Measurements from ENCODE around the gene RPL10.

The RPL10 gene
- total RNA-seq: 1,092 to 1,841 (median 1,383) reads per million in 4 experiments

DNA sequence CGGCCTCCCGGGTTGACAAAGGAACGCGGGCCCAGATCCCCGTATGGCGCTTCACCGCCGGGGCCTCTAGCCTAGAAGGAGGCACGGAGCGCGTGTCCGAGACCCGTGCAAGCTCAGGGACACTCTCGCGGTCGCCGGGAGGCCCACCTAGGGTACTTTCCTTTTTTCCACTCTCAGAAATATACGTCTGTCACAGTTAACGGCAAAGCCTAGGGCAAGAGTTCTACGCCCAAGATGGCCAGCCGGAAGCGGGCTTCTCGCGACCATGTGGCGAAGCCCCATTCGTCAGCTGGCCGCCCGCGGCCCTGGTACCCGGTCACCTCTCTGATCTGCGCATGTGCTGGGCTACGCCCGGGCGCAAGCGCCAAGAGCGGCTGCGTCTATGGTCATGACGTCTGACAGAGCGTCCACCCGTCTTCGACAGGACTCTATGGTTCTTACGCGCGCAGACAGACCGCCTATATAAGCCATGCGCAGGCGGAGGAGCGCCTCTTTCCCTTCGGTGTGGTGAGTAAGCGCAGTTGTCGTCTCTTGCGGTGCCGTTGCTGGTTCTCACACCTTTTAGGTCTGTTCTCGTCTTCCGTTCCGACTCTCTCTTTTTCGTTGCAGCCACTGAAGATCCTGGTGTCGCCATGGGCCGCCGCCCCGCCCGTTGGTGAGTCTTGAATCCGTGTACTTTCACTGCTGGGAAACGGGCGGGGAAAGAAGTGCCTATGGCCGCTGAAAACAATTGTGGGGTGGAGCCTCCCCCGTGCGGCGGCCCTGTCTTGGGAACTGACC, at the start of gene RPL10:
TSS of gene RPL10 (plus strand) at position 490 of the 780 bp plus-strand sequence. CDS start at position 633, 143 bp downstream.
- DNase-seq: peak; percentile 77

DNA sequence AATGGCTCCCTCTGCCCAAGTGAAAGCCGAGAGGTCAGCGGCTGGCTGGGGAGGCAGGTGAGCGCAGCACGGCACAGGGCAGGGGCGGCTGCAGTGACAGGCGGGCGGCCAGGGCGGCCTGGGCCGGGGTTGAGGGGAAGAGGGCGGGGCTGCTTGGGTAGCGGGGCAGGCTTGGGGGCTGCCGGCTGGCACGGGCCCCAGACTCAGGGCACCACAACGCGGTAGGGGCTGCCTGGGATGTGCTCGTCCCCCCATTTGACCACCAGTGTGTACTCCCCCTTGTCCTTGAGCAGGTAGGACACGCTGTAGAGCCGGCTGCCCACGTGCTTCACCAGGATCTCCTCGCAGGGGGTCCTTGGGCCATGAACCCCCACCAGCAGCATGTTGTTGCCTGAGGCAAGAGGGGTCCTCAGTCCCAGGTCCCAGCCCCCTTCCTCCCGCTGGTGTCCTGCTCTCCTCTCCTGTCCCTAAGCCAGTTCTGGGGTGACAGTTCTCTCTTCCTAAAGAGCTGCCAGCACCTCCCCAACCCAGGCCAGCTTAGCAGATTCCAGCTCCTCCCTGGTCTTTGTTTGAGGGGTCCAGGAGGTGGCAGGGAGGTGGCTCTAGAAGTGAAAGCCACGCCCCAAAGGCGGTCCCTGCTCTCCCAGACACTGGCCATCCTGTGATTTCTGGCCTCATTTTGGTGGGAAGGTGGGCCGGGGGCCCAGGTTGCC, 49.4 kb upstream of the RPL10 start:
- no peak for DNase-seq

DNA sequence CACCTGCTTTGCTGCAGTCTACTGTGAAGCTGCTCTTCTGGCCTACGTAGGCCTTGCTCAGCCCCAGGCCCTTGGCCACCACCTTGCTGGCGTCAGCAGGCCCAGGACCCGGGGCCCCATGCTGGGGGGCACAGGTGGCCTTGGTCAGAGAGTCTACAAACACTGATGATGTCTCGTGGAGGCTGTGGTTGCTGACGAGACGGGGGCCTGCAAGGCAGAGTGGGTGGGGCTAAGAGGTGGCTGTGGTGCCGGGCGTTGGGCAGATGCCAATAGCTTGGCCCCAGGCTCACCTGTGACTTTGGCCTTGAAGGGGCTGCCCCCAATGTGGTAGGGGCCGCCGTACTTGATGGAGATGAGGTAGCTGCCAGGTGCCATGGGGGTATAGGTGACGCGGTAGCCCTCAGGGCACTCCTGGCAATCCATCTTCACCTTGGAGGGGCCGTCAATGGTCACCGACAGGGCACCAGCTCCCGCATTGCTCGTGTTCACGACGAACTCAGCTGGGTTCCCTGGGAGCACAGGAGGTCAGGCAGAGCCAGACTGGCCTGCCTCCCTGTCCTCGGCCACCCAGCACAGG, 48.7 kb upstream of the RPL10 start:
- DNase-seq: no peak

DNA sequence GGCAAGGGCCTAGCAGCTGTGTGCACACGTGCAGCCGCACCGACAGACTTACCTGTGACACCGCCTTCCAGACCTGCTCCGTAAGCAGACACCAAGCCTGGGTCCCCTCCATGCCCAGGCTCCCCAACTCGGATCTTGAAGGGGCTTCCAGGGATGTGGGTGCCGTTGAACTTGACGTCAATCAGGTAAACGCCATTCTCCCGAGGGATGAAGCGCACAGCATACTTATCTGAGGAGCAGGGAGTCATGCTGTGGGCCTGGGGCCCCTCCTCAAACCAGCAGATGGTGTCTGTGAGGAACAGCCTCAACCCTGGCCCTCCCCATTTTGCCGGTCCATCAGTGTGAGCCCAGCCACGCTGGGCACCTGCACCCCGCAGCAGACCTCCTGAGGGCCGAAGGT, 48.2 kb upstream of the RPL10 start:
- no peak for DNase-seq

DNA sequence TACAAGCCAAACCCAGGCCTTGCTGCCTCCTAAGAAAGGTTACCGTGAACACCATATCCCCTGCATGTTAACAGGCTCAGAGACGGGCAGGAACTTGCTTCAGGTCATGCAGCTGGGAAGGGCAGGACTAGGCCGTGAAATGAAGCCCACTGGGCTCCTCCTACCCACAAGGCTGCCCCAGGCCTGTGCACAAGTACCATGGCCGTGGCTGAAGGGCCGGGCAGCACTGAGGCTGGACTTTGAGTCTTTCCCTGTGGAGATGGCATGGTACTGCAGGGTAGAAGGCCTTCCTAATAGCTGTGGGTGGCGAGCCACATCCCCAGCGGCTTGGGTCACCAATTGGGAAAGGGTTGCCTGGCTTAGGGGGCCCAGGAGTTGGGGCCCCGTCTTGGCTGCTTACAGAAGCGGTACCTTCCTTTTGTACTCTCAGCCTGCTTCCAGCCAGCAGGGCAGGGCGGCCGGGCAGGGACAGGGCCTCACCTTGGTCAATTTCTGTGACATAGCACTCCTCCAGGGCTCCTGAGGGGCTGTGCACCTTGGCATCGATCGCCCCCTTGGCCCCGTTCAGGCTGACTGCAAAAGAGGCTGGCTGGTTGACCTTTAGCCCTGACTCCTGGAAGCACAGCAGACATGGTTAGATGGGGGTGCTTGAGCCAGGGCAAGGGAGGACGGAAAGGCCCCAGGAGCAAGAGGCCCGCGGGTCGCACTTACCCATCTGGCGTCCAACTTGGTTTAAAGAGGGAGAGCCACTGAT, 47.6 kb upstream of the RPL10 start:
- no peak for DNase-seq

DNA sequence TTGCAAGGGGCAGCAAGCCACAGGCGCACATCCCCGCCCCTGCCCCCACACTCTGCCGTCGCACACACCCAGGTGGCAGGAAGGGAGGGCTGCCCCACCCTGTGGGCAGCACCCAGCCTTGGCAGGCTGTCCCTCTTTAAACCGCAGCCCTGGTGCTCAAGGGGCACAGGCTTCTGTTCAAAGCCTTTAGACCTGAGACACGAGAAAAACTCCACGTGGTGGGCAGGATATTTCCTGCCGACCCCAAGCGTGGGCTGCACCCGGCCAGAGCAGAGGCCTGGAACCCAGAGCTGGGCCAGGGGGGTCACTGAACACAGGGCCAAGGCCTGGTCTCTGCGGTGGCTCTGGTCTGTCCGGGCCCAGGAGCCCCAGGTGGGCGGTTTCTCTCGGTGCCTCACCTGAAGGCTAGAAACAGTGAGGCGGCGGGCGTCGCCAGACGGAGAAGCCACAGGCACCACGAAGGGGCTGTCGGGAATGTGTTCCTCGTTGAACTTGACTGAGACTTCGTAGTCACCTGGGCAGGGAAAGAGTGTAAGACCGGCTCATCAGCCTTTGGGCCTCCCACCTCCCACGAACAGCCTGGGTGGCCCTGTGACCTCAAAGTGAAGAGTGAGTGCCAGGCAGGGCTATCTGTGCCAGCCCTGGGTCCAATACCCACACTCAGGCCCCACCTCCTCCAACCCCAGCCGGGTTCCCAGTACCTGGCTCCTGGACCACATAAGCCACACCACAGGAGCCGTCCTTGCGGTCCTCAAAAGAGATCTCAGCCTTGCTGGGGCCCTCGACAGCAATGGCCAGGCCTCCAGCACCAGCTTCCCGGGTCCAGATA, 46.8 kb upstream of the RPL10 start:
- no peak for DNase-seq

DNA sequence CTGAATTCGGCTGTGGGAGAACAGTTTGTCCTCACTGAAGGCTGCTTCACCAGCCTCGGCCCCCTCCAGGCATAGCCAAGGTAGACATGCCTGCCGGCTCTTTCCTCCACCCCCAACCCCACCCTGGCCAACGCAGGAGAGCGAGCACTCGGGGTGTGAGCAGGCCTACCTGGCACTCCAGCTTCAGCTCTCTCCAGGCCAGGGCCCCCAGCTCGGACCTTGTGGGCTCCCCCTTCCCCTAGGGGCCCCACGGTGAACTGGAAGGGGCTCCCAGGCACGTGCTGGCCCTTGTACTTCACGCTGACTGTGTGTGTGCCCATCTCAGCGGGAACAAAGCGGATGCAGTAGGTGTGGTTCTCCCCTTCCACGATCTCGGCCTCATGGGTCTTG, 46.2 kb upstream of the RPL10 start:
- DNase-seq: no peak

DNA sequence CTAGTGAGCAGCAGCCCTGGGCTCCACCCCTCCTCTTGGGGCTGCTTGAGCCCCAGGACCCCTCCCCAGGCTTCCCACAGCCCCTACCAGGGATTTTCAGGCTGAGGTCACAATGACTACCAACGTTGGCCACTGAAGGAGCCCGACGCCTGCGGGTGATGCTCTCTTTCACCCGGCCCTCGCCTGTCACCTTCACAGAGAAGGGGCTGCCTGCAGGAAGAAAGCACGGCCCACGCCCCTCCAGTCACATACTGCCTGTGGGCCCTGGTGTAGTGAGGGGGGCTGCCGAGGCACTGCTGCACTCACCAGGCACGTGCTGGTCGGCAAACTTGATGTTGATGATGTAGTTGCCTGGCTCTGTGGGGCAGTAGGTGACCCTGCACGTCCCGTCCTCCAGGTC, 45.7 kb upstream of the RPL10 start:
- DNase-seq: no peak

DNA sequence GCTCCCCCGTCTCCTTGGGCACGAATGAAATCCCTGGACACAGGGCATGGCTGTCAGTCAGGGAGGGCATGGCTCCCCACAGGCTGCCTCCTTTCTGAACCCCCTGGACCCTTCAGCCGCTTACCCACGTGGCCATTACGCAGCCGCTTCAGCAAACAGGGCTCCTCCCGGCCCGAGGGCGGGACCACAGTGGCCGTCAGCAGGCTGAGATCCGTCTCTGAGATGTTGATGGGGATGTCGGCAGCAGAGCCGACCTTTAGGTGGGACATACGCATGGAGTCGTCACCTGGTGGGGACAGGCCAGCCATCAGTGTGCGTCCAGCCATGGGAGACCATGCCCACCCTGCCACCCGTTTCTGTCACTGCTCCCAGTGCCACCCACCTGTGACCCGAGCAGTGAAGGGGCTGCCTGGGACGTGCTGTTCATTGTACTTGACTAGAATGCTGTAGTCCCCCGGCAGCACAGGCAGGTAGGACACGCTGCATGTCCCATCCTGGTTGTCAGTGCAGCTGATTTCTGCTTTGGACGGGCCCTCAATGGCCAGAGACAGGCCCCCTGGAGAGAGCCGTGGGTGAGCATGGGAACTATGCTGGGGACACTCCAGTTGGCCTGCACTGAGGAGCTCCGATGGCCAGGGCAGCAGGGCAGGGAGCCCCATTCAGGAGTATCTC, 44.9 kb upstream of the RPL10 start:
- no peak for DNase-seq

DNA sequence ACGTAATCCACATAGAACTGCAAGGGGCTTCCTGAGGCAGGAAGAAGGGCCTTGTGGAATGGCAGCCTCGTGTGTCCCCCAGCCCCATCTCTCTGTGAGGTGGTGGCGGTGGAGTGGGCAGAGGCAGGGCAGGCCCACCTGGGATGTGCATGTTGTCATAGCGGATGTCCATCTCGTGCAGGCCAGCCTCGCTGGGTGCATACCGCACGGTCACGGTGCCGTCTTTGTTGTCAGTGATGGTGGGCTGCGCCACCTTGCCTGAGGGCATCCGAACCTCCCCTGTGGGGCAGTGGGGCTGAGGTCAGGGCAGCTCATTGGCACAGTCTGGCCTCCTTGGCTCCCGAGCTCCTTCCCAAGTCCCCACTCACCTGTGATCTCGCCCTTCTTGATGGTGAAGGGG, 44.2 kb upstream of the RPL10 start:
- DNase-seq: no peak

DNA sequence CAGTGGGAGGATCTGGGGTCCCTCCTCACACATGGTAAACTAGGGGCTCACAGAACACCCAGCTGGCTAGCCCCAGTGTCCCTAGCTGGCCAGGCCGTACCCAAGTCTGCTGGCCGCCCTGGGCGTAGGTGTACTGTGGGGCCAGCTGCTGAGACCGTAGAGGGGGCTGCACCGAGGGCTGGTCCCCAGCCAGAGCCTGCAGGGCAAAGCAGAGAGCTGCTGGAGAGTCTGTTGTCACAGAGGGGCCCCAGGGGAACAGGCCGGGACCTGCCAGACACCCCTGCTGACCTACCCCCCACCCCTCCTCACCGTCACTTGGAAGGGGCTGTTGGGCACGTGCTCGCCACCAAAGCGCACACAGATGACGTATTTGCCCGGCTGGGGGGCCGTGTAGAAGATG, 43.7 kb upstream of the RPL10 start:
- DNase-seq: no peak

DNA sequence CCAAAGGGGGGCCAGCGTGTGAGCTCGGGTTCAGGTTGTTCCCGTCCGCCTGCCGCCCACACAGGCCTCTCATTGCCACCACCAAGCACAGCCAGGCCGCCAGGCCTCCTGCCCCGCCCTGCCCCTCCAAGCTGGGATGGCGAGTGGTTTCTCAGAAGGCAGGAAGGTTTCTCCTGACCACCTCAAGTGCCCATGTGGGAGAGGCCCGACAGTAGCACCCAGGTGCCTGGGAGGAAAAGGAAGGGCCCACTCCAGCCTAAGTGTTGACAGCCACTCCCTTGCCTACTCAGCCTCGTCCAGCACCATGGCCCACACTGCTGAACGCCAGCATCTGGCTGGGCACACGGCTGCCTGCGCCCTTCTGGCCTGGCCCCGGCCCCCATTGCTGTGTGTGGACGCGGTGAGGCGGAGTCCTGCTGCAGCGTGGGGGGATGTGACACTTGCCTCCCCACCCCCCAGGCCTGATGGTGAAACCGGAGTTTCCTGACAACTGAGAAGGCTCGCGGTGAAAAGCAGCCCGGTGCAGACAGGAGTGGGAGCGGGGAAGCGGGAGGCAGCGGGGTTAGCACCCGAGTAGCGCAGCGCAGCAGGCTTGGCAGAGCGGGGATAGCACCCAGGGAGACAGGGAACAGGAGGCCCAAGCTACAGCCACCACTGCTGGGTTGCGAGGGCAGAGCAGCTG, 42.9 kb upstream of the RPL10 start:
- DNase-seq: no peak

DNA sequence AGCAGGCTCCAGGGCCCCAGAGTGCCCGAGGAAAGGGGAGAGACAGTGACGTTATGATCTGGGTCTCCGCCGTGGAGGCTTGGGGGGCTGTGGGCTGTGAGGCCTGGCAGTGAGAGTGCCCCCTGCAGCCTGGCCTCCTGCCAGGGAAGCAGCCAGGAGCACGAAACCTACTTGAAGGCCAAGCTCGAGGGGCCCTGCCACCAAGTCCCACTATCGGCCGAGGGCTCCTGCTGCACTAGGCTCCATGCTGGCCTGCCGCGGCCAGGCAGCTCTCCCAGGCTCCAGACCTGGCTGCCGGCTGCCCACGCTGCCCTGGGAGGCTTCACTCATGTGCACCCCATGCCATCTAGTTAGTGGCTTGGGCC, 42.4 kb upstream of the RPL10 start:
- DNase-seq: no peak

DNA sequence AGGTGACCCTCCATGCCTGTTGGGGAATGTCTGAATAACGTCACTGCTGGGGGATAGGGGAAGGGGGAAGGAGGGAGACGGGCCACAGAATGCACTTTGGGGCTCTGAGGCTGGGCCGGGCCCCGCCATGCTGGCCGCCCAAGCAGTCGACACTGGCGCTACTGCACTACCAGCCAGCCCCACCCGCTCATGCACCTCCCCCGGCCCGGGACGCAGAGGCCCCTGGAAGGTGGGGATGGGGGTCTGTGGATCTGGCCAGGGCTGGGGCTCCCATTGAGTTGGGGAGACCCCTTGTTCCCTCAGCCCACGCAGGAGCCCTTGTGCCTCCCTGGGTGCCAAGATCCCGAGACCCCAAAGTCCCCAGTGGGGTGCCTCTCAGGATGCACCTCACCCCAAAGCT, 41.6 kb upstream of the RPL10 start:
- DNase-seq: no peak

DNA sequence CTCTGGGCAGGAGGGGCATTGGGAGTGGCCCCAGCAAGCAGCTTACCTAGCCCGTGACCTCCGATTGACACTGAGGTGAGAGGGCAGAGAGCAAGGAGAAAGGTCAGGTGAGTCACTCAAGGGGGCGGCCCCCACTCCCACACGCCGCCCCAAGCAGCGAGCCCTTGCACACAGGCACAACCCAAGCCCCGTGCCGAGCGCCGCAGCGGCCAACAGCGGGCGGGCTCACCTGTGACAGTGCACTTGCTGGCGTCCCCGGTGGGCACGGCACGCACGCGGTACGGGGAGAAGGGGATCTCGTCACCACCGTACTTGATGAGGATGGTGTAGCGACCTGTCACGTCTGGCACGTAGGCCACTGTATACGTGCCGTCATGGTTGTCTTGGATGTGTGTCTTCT, 41.0 kb upstream of the RPL10 start:
- no peak for DNase-seq

DNA sequence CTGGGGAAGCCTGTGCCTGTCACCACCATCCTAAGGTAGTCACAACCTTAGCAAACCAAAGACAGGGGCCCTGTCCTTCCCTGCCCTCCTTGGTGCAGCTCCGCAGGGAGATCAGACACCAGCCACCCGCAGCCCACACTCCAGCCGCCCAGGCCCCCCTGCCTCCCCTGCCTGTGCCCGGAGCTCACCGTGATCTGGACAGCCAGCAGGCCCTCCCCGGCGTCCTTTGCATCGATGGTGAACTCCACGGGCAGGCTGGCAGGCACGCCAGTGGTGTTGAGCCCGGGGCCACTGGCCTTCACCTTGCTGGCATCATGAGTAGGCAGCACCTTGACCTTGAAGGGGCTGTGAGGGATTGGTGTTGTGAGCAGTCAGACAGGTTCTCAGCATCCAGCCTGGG, 40.2 kb upstream of the RPL10 start:
- no peak for DNase-seq

DNA sequence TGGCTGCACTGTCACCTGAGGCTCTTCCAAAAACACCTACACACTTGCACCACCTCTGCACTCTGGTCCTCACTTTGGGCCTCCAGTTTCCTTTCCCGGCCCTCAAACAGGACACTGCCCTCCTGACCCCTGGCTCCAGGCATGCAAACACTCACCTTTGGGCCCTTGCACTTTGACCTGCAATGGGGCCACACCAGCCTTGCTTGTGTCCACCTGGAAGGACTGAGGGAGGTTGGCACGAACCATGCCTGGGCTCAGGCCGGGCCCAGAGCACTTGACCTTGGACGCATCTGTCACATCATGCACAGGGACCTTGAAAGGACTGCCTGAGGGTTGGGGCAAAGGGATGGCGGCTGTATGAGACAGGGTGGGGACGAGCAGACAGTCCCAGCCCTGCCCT, 39.3 kb upstream of the RPL10 start:
- DNase-seq: no peak

DNA sequence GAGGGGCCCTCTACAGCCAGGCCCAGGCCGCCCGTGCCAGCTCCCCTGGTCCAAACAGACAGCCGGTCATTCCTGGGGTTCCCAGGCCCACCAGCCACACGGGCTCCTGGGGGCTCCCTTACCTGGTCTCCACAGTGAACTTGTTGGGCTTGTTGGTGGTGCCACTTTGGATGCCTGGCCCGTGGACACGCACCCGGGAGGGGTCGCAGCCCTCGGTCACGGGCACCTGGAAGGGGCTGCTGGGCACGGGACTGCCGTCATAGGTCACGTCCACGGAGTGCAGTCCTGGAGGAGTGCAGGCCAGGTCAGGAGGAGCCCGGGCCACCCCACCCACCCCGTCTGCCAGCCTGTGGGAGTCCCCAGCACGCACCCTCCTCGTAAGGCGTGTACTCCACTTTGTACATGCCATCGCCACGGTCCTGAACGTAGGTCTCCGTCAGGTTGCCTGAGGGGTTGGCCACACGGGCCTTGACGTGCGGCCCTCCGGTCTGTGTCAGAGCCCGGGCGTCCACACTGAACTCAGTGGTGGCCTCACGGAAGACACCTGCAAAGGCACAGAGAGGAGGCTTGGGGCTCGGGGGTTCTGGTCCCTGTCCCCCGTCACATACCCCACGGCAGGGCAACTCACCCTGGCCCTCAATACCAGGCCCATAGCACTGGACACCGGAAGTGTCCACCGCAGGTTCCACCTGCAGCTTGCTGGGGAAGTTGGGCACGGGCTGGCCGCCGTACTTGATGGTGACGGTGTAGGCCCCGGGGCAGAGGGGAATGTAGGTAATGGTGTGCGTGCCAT, 38.6 kb upstream of the RPL10 start:
- no peak for DNase-seq

DNA sequence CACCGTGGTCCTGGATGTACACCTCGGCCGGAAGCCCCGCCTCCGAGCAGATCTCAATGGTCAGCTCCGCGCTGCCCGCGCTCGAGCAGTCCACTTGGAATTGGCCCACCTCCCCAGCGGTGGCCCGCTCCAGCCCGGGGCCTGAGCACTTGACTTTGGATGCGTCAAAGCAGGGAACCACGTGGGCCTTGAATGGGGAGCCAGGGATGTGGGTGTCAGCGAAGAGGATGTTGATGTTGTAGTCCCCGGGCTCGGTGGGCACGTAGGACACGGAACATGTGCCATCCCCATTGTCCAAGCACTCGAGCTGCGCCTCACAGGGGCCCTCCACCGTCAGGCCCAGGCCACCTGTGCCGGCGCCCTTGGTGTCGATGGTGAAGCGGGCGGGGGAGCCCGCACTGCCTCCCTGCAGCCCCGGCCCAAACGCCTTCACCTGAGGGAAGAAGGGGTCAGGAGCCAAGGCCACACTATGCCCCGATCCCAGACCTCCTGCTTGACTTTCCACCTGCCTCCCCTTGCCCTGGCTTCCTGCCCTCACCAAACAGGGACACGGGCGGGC, 37.9 kb upstream of the RPL10 start:
- no peak for DNase-seq

DNA sequence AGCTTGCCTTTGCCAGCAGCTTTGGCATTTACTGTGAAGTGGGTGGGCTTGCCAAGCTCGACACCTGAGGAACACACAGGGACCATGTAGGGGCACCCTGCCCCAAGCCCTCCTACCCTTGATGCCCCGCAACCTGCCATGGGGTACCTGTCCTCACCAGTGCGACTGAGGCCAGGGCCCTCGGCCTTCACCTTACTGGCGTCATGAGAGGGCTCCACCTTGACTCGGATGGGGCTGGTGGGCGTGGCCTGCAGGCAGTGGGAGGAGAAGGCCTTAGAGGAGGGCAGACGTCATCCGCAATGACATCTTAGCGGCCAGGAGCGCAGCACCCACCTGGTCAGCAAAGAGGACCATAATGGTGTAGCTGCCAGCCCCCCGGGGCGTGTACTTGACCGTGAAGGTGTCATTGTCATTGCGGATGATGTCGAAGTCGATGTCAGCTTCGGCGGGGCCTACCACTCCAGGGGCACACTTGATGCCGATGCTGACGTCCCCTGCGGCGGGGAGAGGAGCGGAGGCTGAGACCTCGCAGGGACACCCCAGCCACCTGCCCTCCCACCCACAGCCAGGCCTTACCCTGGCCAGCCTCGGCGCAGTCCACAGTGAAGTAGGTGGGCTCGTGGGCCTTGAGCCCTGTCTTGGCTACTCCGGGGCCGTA, 36.0 kb upstream of the RPL10 start:
- DNase-seq: no peak

Data from effector CD8-positive, alpha-beta T cell (primary cell).